GM12864 (cell line): ENCODE data around the gene ZXDB.
"Not testable (repeated sequence)": the region's sequence is repeated elsewhere in the genome, so short reads cannot be mapped to it uniquely, and the experiment has no call there.

Experiments used
- DNase-seq: peaks from one replicate; pipeline ENCODE4 v3.0.0-alpha.2; 2011; ENCODE audit warnings: low read depth
- H3K4me3 ChIP-seq: 2 replicates; pipeline ENCODE4 v1.5.1; 2011; ENCODE audit warnings: mild to moderate bottlenecking, low read depth, low read length, control low read depth
- TF ChIP-seq, protein P1 (sequence below): IDR thresholded peaks from 2 replicates; pipeline ENCODE4 v1.5.1; 2011; ENCODE audit warnings: low read depth, mild to moderate bottlenecking, moderate library complexity, low read length, control low read depth, inconsistent platforms; ENCODE audit errors: missing control alignments

The ZXDB gene

DNA sequence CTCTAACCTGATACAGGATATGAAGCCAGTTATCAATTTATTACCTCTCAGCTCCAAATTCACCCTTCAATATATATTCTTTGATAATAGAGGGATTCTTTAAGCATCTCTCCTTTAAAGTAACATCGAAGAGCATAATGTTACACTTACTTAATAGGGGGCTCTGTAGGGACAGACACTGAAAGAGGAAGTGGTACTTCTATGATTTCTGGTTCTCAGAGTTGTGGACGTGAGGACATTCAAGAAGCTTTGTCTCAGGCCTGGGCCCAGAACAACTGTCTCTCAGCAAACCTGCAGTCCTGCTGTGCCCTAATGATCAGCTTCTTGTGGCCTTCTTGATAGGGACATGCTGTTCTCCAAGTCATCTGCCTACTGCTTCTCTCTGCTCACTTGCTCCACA is 4.2 kb upstream of the ZXDB start:
- no peak overlapping the region for H3K4me3 ChIP-seq
- no peak for DNase-seq
- TF ChIP-seq, protein P1, sequence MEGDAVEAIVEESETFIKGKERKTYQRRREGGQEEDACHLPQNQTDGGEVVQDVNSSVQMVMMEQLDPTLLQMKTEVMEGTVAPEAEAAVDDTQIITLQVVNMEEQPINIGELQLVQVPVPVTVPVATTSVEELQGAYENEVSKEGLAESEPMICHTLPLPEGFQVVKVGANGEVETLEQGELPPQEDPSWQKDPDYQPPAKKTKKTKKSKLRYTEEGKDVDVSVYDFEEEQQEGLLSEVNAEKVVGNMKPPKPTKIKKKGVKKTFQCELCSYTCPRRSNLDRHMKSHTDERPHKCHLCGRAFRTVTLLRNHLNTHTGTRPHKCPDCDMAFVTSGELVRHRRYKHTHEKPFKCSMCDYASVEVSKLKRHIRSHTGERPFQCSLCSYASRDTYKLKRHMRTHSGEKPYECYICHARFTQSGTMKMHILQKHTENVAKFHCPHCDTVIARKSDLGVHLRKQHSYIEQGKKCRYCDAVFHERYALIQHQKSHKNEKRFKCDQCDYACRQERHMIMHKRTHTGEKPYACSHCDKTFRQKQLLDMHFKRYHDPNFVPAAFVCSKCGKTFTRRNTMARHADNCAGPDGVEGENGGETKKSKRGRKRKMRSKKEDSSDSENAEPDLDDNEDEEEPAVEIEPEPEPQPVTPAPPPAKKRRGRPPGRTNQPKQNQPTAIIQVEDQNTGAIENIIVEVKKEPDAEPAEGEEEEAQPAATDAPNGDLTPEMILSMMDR: no peak

DNA sequence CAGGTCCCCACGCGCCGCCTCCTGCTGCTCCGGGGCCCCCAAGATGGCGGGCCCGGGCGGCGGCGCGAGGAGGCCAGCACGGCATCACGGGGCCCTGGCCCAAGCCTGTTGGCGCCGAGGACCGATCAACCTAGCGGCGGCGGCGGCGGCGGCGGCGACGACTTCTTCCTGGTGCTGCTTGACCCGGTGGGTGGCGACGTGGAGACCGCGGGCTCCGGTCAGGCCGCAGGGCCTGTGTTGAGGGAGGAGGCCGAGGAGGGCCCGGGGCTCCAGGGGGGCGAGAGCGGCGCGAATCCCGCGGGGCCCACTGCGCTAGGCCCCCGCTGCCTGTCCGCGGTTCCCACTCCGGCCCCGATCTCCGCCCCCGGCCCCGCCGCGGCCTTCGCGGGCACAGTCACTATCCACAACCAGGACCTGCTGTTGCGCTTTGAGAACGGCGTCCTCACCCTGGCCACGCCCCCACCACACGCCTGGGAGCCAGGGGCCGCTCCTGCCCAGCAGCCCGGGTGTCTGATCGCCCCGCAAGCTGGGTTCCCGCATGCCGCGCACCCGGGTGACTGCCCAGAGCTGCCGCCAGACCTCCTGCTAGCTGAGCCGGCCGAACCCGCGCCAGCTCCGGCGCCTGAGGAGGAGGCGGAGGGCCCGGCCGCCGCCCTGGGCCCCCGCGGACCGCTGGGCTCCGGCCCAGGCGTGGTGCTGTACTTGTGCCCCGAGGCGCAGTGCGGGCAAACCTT is 516 bp downstream of the ZXDB start:
- DNase-seq: not testable (repeated sequence)
- H3K4me3 ChIP-seq: peak overlapping the region; percentile 67

DNA sequence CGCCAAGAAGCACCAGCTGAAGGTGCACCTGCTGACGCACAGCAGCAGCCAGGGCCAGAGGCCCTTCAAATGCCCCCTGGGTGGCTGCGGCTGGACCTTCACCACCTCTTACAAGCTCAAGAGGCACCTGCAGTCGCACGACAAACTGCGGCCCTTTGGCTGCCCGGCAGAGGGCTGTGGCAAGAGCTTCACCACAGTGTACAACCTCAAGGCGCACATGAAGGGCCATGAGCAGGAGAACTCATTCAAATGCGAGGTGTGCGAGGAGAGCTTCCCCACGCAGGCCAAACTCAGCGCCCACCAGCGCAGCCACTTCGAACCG is 1.0 kb downstream of the ZXDB start:
- peak overlapping the region; percentile 67 for H3K4me3 ChIP-seq
- TF ChIP-seq, protein P1: peak; percentile 20
- not testable (repeated sequence) for DNase-seq

DNA sequence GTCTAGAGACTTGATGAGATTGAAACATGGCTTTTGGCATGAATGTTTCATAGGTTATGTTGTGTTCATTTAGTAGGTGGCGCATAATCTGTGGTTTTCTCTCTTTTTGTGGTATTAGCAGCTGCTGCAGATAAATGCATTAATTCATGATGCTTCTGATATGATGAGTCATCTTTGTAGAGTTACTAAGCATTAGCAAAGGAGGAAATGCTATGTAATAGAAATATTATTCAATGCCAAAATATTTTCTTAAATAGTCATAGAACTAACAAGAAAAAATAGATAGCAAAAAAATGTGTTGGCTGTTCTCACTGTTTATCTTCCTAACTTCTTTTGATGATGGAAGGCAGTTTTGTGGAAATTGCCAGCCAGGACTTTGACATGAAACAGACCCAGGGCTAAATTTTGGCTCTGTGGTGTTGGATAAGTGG is 3.6 kb downstream of the ZXDB start:
- TF ChIP-seq, protein P1: no peak
- H3K4me3 ChIP-seq: no peak overlapping the region; the same call in 1 of the 2 replicates
- DNase-seq: no peak

DNA sequence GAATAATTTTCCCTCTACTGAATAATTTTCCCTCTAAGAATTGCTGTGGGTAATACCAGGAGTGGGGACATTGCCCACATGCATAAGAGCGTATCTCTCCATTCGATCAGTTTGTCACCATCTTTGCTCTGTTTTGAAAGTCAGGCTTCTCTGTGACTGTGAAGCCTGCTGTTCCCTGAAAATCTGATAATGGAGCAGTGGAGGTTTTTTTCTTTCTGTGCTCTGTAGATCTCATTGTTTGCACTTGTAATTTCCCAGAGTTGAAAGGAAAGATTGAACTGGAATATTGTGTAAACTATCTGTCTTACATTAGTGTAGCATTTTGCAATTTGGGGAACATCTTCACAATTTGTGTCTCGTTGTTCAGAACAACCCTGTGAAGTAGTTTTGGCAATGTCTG is 4.3 kb downstream of the ZXDB start:
- no peak for DNase-seq
- H3K4me3 ChIP-seq: no peak overlapping the region
- TF ChIP-seq, protein P1: no peak

DNA sequence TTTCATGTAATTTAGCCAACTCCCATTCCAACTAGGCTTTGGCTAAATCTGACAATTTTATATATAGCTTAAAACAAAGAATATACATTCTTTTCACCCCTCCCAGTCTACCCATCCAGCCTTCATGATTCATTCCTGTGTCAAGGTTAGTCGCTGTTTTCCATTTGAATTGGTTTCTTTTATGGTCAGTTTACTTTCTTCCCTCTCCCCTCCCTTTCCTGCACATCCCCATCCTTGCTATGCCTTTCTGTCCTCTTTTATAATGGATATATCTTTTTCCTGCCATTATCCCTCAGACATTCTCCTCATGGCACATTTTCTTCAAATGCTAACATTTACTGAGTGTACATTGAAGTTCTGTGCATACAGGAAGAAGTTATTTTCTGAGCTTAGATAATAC is 4.7 kb downstream of the ZXDB start:
- DNase-seq: no peak
- TF ChIP-seq, protein P1: no peak
- no peak overlapping the region for H3K4me3 ChIP-seq

DNA sequence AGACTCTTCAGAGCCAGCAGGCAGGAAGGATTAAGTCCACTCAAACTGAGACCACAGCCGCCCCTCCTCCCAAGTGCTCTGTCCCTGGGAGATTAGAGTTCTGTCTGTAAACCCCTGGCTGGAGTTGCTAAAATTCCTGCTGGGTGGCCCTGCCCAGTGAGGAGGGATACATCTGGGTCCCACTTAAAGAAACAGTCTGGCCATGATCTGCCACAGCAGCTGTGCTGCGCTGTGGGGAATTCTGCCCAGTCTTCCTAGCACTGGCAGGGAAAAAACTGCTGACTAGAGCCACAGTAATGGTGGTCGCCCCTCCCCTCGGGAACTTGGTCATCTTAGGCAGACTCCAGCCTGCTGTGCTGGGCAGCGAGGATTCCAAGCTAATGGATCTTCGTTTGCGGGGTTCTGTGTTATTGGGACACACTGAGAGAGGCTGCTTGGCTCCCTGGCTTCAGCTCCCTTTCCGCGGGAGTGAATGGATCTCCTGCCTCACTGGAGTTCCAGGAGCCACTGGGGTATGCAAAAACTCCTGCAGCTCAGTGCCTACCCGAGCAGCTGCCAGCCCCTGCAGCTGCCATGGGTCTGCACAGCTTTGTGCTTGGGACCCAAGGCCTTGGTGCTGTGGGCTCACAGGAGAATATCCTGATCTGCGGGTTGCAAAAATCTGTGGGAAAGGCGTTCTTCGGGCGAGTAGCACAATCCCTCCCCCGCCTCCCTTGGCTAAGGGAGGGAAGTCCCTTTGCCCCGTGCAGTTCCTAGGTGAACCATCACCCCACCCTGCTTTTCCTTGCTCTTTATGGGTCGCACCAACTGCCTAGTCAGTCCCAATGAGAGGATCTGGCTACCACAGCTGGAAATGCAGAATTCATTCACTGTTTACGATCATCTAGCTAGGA is 15.7 kb downstream of the ZXDB start:
- TF ChIP-seq, protein P1: no peak
- DNase-seq: no peak
- no peak overlapping the region for H3K4me3 ChIP-seq

DNA sequence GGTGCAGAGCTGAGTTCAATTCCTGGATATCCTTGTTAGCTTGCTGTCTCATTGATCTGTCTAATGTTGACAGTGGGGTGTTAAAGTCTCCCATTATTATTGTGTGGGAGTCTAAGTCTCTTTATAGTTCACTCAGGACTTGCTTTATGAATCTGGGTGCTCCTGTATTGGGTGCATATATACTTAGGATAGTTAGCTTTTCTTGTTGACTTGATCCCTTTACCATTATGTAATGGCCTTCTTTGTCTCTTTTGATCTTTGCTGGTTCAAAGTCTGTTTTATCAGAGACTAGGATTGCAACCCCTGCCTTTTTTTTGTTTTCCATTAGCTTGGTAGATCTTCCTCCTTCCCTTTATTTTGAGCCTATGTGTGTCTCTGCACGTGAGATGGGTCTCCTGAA is 21.5 kb downstream of the ZXDB start:
- not testable (repeated sequence) for H3K4me3 ChIP-seq, DNase-seq

DNA sequence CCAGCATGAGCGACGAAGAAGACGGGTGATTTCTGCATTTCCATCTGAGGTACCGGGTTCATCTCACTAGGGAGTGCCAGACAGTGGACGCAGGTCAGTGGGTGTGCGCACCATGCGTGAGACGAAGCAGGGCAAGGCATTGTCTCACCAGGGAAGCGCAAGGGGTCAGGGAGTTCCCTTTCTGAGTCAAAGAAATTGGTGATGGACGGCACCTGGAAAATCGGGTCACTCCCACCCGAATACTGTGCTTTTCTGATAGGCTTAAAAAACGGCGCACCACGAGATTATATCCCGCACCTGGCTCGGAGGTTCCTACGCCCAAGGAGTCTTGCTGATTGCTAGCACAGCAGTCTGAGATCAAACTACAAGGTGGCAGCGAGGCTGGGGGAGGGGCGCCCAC is 37.6 kb downstream of the ZXDB start:
- not testable (repeated sequence) for DNase-seq, H3K4me3 ChIP-seq
